Lower leg skin (tissue), 3 donors: ENCODE results near the gene MAF.

ENCODE experiments used
- POLR2A ChIP-seq, 2 donors: fragments of 450-650 bp; IDR thresholded peaks; one replicate each; pipeline ENCODE4 v1.6.1; 2016 to 2017; ENCODE audit warnings: antibody characterized with exemption in 2 of 2, mild to moderate bottlenecking in 1 of 2, moderate library complexity in 1 of 2
- TF ChIP-seq, protein P1 (sequence below), 3 donors: fragments of 450-650 bp; IDR thresholded peaks; one replicate each; pipeline ENCODE4 v1.5.1; 2016; ENCODE audit warnings: antibody characterized with exemption in 3 of 3, mild to moderate bottlenecking in 3 of 3, moderate library complexity in 2 of 3

DNA sequence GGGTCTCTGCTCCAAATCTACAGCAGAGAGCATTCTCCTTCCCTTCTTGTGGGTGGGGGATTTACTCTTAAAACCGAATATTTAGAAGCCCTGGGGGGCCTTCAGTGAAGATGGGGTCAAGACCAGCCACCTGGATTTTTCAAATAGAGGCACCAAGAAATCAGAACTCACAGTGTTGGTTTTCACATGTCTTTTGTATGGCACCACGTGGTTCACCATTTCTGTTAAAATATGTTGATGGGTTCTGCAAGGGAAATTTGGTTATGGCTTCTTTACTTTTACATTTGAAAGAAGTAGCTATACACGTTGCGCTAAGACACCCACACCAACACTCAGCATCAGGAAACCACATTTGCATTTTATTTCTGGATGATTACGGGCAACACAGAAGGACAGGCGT, 17.7 kb downstream of the MAF start:
- no peak for TF ChIP-seq POLR2A (IDR thresholded peaks at IDR 0.05)
- TF ChIP-seq, protein P1, sequence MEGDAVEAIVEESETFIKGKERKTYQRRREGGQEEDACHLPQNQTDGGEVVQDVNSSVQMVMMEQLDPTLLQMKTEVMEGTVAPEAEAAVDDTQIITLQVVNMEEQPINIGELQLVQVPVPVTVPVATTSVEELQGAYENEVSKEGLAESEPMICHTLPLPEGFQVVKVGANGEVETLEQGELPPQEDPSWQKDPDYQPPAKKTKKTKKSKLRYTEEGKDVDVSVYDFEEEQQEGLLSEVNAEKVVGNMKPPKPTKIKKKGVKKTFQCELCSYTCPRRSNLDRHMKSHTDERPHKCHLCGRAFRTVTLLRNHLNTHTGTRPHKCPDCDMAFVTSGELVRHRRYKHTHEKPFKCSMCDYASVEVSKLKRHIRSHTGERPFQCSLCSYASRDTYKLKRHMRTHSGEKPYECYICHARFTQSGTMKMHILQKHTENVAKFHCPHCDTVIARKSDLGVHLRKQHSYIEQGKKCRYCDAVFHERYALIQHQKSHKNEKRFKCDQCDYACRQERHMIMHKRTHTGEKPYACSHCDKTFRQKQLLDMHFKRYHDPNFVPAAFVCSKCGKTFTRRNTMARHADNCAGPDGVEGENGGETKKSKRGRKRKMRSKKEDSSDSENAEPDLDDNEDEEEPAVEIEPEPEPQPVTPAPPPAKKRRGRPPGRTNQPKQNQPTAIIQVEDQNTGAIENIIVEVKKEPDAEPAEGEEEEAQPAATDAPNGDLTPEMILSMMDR (IDR thresholded peaks at IDR 0.05), result no peak
